Liver (tissue), 3 donors: Measurements from ENCODE around the gene PARD3.

Experiments used
- CTCF ChIP-seq: fragments of 150-350 bp; IDR thresholded peaks from 2 replicates; pipeline ENCODE4 v1.5.1; 2017; ENCODE audit warnings: improper control_type of control experiment, low read depth, low read length; ENCODE audit not compliant: missing input control
- RXRA ChIP-seq, 2 donors: IDR thresholded peaks; 2 replicates each; pipeline ENCODE4 v1.6.1; 2017 to 2018; ENCODE audit warnings: antibody characterized with exemption in 2 of 2, mild to moderate bottlenecking in 1 of 2
- TAF1 ChIP-seq: conservative IDR thresholded peaks from 2 replicates; pipeline ENCODE4 v1.6.1; 2016; ENCODE audit warnings: antibody characterized with exemption, mild to moderate bottlenecking
- YY1 ChIP-seq: IDR thresholded peaks from 2 replicates; pipeline ENCODE4 v1.6.1; 2016; ENCODE audit warnings: antibody characterized with exemption, mild to moderate bottlenecking
- donor health status: healthy.
- donor health status: healthy.

GRCh38 chr10:34369120-34369519, 446.0 kb downstream of the PARD3 start:
- TF ChIP-seq TAF1: no peak
- TF ChIP-seq CTCF: no peak
- no peak for TF ChIP-seq RXRA (IDR thresholded peaks at IDR 0.05)
- TF ChIP-seq YY1: no peak
